HCT116 (cell line): Measurements from ENCODE around the gene VIPR2. TPM values are rescaled to one million over a fixed set of nuclear protein-coding genes. Genes with fewer than 3 reads are reported as not detected.

ENCODE experiments used
- ATAC-seq: fragments of 200-7000 bp; cut with Tn5 transposase; 2 replicates; pipeline ENCODE4 v1.9.1; 2020; ENCODE audit warnings: mild to moderate bottlenecking, moderate library complexity
- BruUV-seq: library from RNA; stranded (reverse); fragments of 400-500 nt; replicated peaks from 2 replicates; lab custom pipeline; 2021; lab: Mats Ljungman, UMichigan
- CTCF ChIA-PET: fragments of 300-600 bp; sonication (Branson Sonifier 250); formaldehyde crosslinking; loops from one replicate; lab custom pipeline; 2021; ENCODE audit warnings: antibody characterized with exemption; lab: Charles Lee
- POLR2A ChIA-PET: fragments of 300-600, 350-600 bp; sonication (Branson Sonifier 250); formaldehyde crosslinking; loops from one replicate; lab custom pipeline; 2021; ENCODE audit warnings: antibody characterized with exemption; lab: Charles Lee
- RAD21 ChIA-PET, 2 experiments: fragments of 300-600 bp; sonication (Branson Sonifier 250); formaldehyde crosslinking; loops; one replicate each; lab custom pipeline; 2023; ENCODE audit warnings: low total read pairs in 2 of 2; ENCODE audit not compliant: uncharacterized antibody in 2 of 2, unreplicated experiment in 2 of 2, low non-redundant PET in 1 of 2; lab: Charles Lee
- DNase-seq: peaks from one replicate; pipeline ENCODE4 v3.0.0-alpha.2; 2010; ENCODE audit warnings: low read depth, low spot score
- H2AFZ ChIP-seq: fragments of 200-600 bp; shearing (Covaris generic), sonication (generic); 2 replicates; pipeline ENCODE4 v1.6.1; 2017; ENCODE audit warnings: low read depth, mixed run types, mixed read lengths, antibody characterized with exemption, low read length; ENCODE audit not compliant: poor library complexity, severe bottlenecking
- H3K27ac ChIP-seq: 2 replicates; pipeline ENCODE4 v1.5.1; 2012; ENCODE audit warnings: low read depth, low read length
- H3K27me3 ChIP-seq: fragments of 200-600 bp; sonication (generic); 2 replicates; pipeline ENCODE4 v1.6.1; 2016; ENCODE audit warnings: mixed run types, low read length, mixed read lengths; ENCODE audit not compliant: insufficient read depth
- H3K36me3 ChIP-seq, 2 experiments: fragments of 200-500 bp in 1 of 2; fragments of 200-600 bp in 1 of 2; sonication (Bioruptor generic) in 1 of 2; sonication (generic) in 1 of 2; 2 replicates each; pipeline versions ENCODE4 v1.5.1 to v1.6.1; 2014 to 2016; ENCODE audit warnings: low read length in 2 of 2, inconsistent platforms in 1 of 2, mixed read lengths in 1 of 2, mixed run types in 1 of 2; ENCODE audit not compliant: insufficient read depth in 2 of 2, control insufficient read depth in 1 of 2
- H3K4me1 ChIP-seq, 2 experiments: fragments of 200-600 bp in 1 of 2; sonication (generic) in 1 of 2; 2 replicates each; pipeline versions ENCODE4 v1.5.1 to v1.6.1; 2012 to 2017; ENCODE audit warnings: low read length in 2 of 2, inconsistent platforms in 1 of 2, mild to moderate bottlenecking in 1 of 2, mixed read lengths in 1 of 2, mixed run types in 1 of 2, moderate library complexity in 1 of 2; ENCODE audit not compliant: insufficient read depth in 2 of 2, control insufficient read depth in 1 of 2
- H3K4me2 ChIP-seq: fragments of 200-600 bp; sonication (generic); 2 replicates; pipeline ENCODE4 v1.6.1; 2017; ENCODE audit warnings: mixed run types, low read length, mixed read lengths
- H3K4me3 ChIP-seq, 2 experiments: fragments of 200-600 bp in 1 of 2; sonication (generic) in 1 of 2; replicated peaks in 1 of 2; 2 replicates each; pipeline ENCODE4 v1.5.1; 2011 to 2016; ENCODE audit warnings: low read length in 2 of 2, control low read depth in 1 of 2, low read depth in 1 of 2, mild to moderate bottlenecking in 1 of 2, mixed read lengths in 1 of 2, mixed run types in 1 of 2
- H3K79me2 ChIP-seq: fragments of 200-600 bp; sonication (generic); 2 replicates; pipeline ENCODE4 v1.6.1; 2017; ENCODE audit warnings: mild to moderate bottlenecking, mixed run types, low read length, moderate library complexity, mixed read lengths; ENCODE audit not compliant: insufficient read depth
- H3K9ac ChIP-seq: fragments of 200-600 bp; sonication (generic); 2 replicates; pipeline ENCODE4 v1.6.1; 2016; ENCODE audit warnings: low read length, mixed read lengths
- H3K9me2 ChIP-seq: fragments of 200-600 bp; sonication (generic), shearing (Covaris generic); 2 replicates; pipeline ENCODE4 v1.6.1; 2017; ENCODE audit warnings: mixed run types, mild to moderate bottlenecking, moderate library complexity; ENCODE audit not compliant: insufficient read depth
- H3K9me3 ChIP-seq, 2 experiments: fragments of 200-500 bp in 1 of 2; fragments of 200-600 bp in 1 of 2; sonication (Bioruptor generic) in 1 of 2; sonication (generic) in 1 of 2; 2 replicates each; pipeline ENCODE4 v1.6.1; 2014 to 2017; ENCODE audit warnings: low read length in 2 of 2, mixed read lengths in 2 of 2, inconsistent platforms in 1 of 2, low read depth in 1 of 2, mild to moderate bottlenecking in 1 of 2, mixed run types in 1 of 2, moderate library complexity in 1 of 2; ENCODE audit not compliant: control insufficient read depth in 1 of 2, insufficient read depth in 1 of 2
- H4K20me1 ChIP-seq: fragments of 200-600 bp; sonication (generic), shearing (Covaris generic); 2 replicates; pipeline ENCODE4 v1.6.1; 2017; ENCODE audit warnings: mixed run types, mild to moderate bottlenecking, moderate library complexity; ENCODE audit not compliant: insufficient read depth
- CBX3 ChIP-seq: IDR thresholded peaks from 2 replicates; pipeline ENCODE4 v1.6.1; 2012; ENCODE audit warnings: low read depth
- CEBPB ChIP-seq: IDR thresholded peaks from 2 replicates; pipeline ENCODE4 v1.6.1; 2012; ENCODE audit warnings: low read depth
- CTCF ChIP-seq, 3 experiments: fragments of 200-600 bp in 1 of 3; sonication (generic) in 1 of 3; IDR thresholded peaks in 2 of 3; conservative IDR thresholded peaks in 1 of 3; 2 replicates each; pipeline ENCODE4 v1.5.1; 2012 to 2017; ENCODE audit warnings: low read depth in 2 of 3, low read length in 2 of 3, antibody characterized with exemption in 1 of 3, borderline replicate concordance in 1 of 3, control low read depth in 1 of 3, mild to moderate bottlenecking in 1 of 3, mixed read lengths in 1 of 3, mixed run types in 1 of 3, moderate library complexity in 1 of 3; ENCODE audit not compliant: insufficient read depth in 1 of 3
- EGR1 ChIP-seq: IDR thresholded peaks from 2 replicates; pipeline ENCODE4 v1.6.1; 2012; ENCODE audit warnings: low read depth
- EZH2 ChIP-seq: fragments of 200-600 bp; sonication (generic); IDR thresholded peaks from 2 replicates; pipeline ENCODE4 v1.6.1; 2017; ENCODE audit warnings: antibody characterized with exemption, mixed run types
- POLR2AphosphoS5 ChIP-seq: IDR thresholded peaks from 2 replicates; pipeline ENCODE4 v1.6.1; 2011; ENCODE audit warnings: mild to moderate bottlenecking, low read depth, low read length, moderate library complexity
- RAD21 ChIP-seq: IDR thresholded peaks from 2 replicates; pipeline ENCODE4 v1.6.1; 2012; ENCODE audit warnings: low read depth, mild to moderate bottlenecking
- REST ChIP-seq: IDR thresholded peaks from 2 replicates; pipeline ENCODE4 v1.6.1; 2012; ENCODE audit warnings: low read depth
- SIN3A ChIP-seq: IDR thresholded peaks from 2 replicates; pipeline ENCODE4 v1.6.1; 2012; ENCODE audit warnings: low read depth
- SP1 ChIP-seq: IDR thresholded peaks from 2 replicates; pipeline ENCODE4 v1.6.1; 2012; ENCODE audit warnings: low read depth
- SRF ChIP-seq: IDR thresholded peaks from 2 replicates; pipeline ENCODE4 v1.6.1; 2012; ENCODE audit warnings: low read depth
- YY1 ChIP-seq: IDR thresholded peaks from 2 replicates; pipeline ENCODE4 v1.6.1; 2011; ENCODE audit warnings: low read length, low read depth, moderate library complexity, mild to moderate bottlenecking; ENCODE audit not compliant: insufficient replicate concordance; ENCODE audit errors: extremely low read depth
- intact Hi-C: fragments of 100-400 bp; cut with micrococcal nuclease; formaldehyde crosslinking; loops from 2 replicates; pipeline ENCODE4 v1.10.0; 2022
- total RNA-seq: library from RNA; stranded (reverse); gene quantifications from one replicate; pipeline ENCODE4 v1.2.1, GENCODE V29; 2021; ENCODE audit not compliant: unreplicated experiment

VIPR2 gene
- total RNA-seq, 1 experiment from 2014 or later = 0.10 TPM

GRCh38 chr7:159141660-159142059 lies 3.0 kb downstream of the VIPR2 start:
- no peaks in the 10 kb centered on the region for H4K20me1 ChIP-seq
- no peaks in the 10 kb centered on the region for H3K9me2 ChIP-seq
- H2AFZ ChIP-seq = no peak overlapping the region
- peaks cover 2% of the 10 kb centered on the region; the same call in 1 of the 2 replicates for H3K27me3 ChIP-seq
- H3K79me2 ChIP-seq = no peaks in the 10 kb centered on the region
- no peaks in the 10 kb centered on the region for H3K9me3 ChIP-seq
- H3K4me2 ChIP-seq = no peak overlapping the region
- ATAC-seq (no peak), DNase-seq (no peak)
- CTCF ChIA-PET = interaction anchor here (1.1 kb wide), 1 partner anchor 111 kb away, joined by 4 read pairs; no protein-coding TSS in a partner anchor
- H3K27ac ChIP-seq = no peak overlapping the region
- no peaks in the 10 kb centered on the region for H3K36me3 ChIP-seq
- TF ChIP-seq RAD21 (peak; percentile 21; the same call in 1 of the 2 replicates), SRF (no peak), POLR2AphosphoS5 (no peak), CTCF (IDR thresholded peaks at IDR 0.05 in 2 of 3, conservative IDR thresholded peaks at IDR 0.05 in 1 of 3; ENCODE audit: borderline replicate concordance in 1 of 3, insufficient read depth in 1 of 3, low read depth in 2 of 3, low read length in 2 of 3) (0 out of 6 replicates have a peak, but pooled peaks of 1 of the 3 experiments have one; percentile 6)
- POLR2A ChIA-PET = no interaction called here
- intact Hi-C loops = no loop called here
- H3K4me1 ChIP-seq = no peaks in the 10 kb centered on the region
- no TSS peak for BruUV-seq
- H3K4me3 ChIP-seq = no peak overlapping the region
- H3K9ac ChIP-seq = no peak overlapping the region
- RAD21 ChIA-PET = no interaction called here

GRCh38 chr7:159141167-159141566 lies 3.5 kb downstream of the VIPR2 start:
- Histone ChIP-seq H3K9me3 (no peaks in the 10 kb centered on the region), H3K4me3 (no peak overlapping the region), H3K79me2 (no peaks in the 10 kb centered on the region), H3K9ac (no peak overlapping the region), H3K27me3 (peaks cover 2% of the 10 kb centered on the region; the same call in 1 of the 2 replicates), H2AFZ (no peak overlapping the region), H3K4me2 (no peak overlapping the region), H3K9me2 (no peaks in the 10 kb centered on the region), H3K4me1 (no peaks in the 10 kb centered on the region), H3K27ac (no peak overlapping the region), H3K36me3 (no peaks in the 10 kb centered on the region), H4K20me1 (no peaks in the 10 kb centered on the region)
- no TSS peak for BruUV-seq
- POLR2A ChIA-PET = no interaction called here
- intact Hi-C loops = no loop called here
- ATAC-seq (no peak), DNase-seq (no peak)
- RAD21 ChIA-PET = no interaction called here
- CTCF ChIA-PET = no interaction called here
- no peak for TF ChIP-seq CTCF (IDR thresholded peaks at IDR 0.05 in 2 of 3, conservative IDR thresholded peaks at IDR 0.05 in 1 of 3; ENCODE audit: borderline replicate concordance in 1 of 3, insufficient read depth in 1 of 3, low read depth in 2 of 3, low read length in 2 of 3)
- no peak for TF ChIP-seq EZH2
- TF ChIP-seq SIN3A = no peak
- TF ChIP-seq EGR1 = no peak
- no peak for TF ChIP-seq SP1
- no peak for TF ChIP-seq CEBPB
- TF ChIP-seq YY1 = no peak
- no peak for TF ChIP-seq CBX3
- TF ChIP-seq REST = no peak
